ENCODE data around the gene KIAA0040. TPM values are rescaled to one million over a fixed set of nuclear protein-coding genes. Genes with fewer than 3 reads are reported as not detected.

The KIAA0040 gene
- total RNA-seq, 1 donor from 2014 or later, result 3.7 TPM

DNA sequence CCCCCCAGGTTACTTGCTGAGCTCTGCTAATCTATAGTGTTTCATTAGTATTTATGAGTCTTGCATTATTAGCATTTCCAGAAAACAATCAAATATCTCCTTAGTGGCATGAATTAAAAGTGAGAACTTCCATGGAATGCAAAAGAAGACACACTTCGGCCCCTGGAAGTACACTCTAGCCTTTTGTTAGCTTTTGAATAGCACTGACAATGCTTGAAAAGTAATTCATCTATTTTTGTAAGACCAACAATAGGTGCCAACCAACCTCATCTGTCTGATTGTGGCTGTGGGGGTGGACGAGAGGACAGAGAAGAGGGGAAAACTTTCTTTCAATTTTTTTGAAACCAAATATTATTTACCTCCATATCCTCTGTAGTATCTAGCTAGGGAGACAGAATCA is 27.8 kb downstream of the KIAA0040 start:
- no peak for DNase-seq (ENCODE audit: low spot score in 2 of 2, unreplicated experiment in 2 of 2)
- peaks cover 3% of the 10 kb centered on the region for H3K27me3 Mint-ChIP-seq (ENCODE audit: low read depth)
- H3K36me3 Mint-ChIP-seq, result peaks cover 4% of the 10 kb centered on the region
- H3K4me1 Mint-ChIP-seq, result no peaks in the 10 kb centered on the region
- TF ChIP-seq, protein P1, sequence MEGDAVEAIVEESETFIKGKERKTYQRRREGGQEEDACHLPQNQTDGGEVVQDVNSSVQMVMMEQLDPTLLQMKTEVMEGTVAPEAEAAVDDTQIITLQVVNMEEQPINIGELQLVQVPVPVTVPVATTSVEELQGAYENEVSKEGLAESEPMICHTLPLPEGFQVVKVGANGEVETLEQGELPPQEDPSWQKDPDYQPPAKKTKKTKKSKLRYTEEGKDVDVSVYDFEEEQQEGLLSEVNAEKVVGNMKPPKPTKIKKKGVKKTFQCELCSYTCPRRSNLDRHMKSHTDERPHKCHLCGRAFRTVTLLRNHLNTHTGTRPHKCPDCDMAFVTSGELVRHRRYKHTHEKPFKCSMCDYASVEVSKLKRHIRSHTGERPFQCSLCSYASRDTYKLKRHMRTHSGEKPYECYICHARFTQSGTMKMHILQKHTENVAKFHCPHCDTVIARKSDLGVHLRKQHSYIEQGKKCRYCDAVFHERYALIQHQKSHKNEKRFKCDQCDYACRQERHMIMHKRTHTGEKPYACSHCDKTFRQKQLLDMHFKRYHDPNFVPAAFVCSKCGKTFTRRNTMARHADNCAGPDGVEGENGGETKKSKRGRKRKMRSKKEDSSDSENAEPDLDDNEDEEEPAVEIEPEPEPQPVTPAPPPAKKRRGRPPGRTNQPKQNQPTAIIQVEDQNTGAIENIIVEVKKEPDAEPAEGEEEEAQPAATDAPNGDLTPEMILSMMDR (IDR thresholded peaks at IDR 0.05; ENCODE audit: unreplicated experiment), result no peak
- no peak overlapping the region for H3K4me3 Mint-ChIP-seq
- no peaks in the 10 kb centered on the region for H3K9me3 Mint-ChIP-seq
- H3K27ac Mint-ChIP-seq, result no peak overlapping the region

DNA sequence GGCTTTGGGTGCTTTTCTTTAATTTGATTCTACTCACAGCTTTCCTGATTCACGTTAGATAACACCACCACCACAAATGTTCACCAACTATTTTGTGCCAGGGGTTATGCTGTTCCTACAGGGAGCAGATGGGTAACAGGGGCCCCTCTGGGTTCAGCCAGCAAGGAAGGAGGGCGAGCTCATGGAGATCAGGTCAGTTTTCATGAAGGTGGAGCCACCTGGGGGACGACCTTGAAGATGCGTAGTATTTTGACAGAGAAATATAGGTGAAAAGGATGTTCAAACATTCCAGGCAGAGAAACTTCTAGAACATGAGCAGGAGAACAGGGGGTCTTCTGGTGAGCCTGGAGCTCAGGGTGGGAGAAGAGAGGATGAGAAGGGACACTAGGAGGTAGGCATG is 28.9 kb downstream of the KIAA0040 start:
- no peak for DNase-seq (ENCODE audit: low spot score in 2 of 2, unreplicated experiment in 2 of 2)
- Mint-ChIP-seq H3K27ac (no peak overlapping the region), H3K9me3 (no peaks in the 10 kb centered on the region), H3K36me3 (peaks cover 4% of the 10 kb centered on the region), H3K4me1 (no peaks in the 10 kb centered on the region), H3K27me3 (ENCODE audit: low read depth) (peaks cover 3% of the 10 kb centered on the region), H3K4me3 (no peak overlapping the region)
- TF ChIP-seq, protein P1 (IDR thresholded peaks at IDR 0.05; ENCODE audit: unreplicated experiment), result no peak

- Mint-ChIP-seq H3K36me3 (peaks cover 4% of the 10 kb centered on the region), H3K4me1 (no peaks in the 10 kb centered on the region)
Observed at GRCh38 chr1:175162955-175163354, 29.6 kb downstream of the KIAA0040 start.

GRCh38 chr1:175158170-175158591 is 34.4 kb downstream of the KIAA0040 start:
- Mint-ChIP-seq H3K9me3 (no peaks in the 10 kb centered on the region), H3K27ac (no peak overlapping the region), H3K27me3 (ENCODE audit: low read depth) (peaks cover 32% of the 10 kb centered on the region), H3K4me3 (no peak overlapping the region), H3K36me3 (peaks cover 1% of the 10 kb centered on the region), H3K4me1 (no peaks in the 10 kb centered on the region)
- TF ChIP-seq, protein P1 (IDR thresholded peaks at IDR 0.05; ENCODE audit: unreplicated experiment), result no peak
- no peak for DNase-seq (ENCODE audit: low spot score in 2 of 2, unreplicated experiment in 2 of 2)

More at GRCh38 chr1:175162955-175163354, 29.6 kb downstream of the KIAA0040 start:
- Mint-ChIP-seq H3K4me3 (no peak overlapping the region), H3K27ac (no peak overlapping the region), H3K27me3 (ENCODE audit: low read depth) (peaks cover 3% of the 10 kb centered on the region), H3K9me3 (no peaks in the 10 kb centered on the region)
- TF ChIP-seq, protein P1 (IDR thresholded peaks at IDR 0.05; ENCODE audit: unreplicated experiment), result no peak
- no peak for DNase-seq (ENCODE audit: low spot score in 2 of 2, unreplicated experiment in 2 of 2)

- Mint-ChIP-seq H3K27me3 (ENCODE audit: low read depth) (peaks cover 42% of the 10 kb centered on the region), H3K4me1 (no peaks in the 10 kb centered on the region), H3K4me3 (no peak overlapping the region), H3K27ac (no peak overlapping the region), H3K9me3 (no peaks in the 10 kb centered on the region), H3K36me3 (peaks cover 1% of the 10 kb centered on the region)
- TF ChIP-seq, protein P1 (IDR thresholded peaks at IDR 0.05; ENCODE audit: unreplicated experiment), result no peak
- DNase-seq (ENCODE audit: low spot score in 2 of 2, unreplicated experiment in 2 of 2), result no peak
Observed at GRCh38 chr1:175157200-175157599, 35.4 kb downstream of the KIAA0040 start.

DNA sequence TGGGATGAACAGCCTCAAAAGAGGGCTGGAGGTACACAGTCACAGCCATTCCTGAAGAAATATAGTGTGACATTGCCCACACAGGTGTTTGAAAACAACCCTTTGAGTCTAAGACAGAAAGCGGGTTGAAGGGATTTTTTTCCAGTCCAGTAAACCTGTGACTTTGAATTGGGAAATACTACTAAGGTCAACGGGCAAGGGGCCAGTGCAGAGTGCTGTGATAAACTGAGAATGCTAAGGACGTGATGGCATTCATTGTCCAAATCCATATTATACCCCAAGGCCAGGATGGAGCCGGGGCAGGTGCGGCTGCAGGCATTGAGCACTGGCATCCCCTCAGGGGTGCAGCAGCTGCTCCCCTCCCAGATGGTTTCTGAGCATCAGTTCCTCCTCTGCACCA is 36.6 kb downstream of the KIAA0040 start:
- Mint-ChIP-seq H3K27me3 (ENCODE audit: low read depth) (peaks cover 55% of the 10 kb centered on the region), H3K27ac (no peak overlapping the region), H3K36me3 (peaks cover 1% of the 10 kb centered on the region), H3K4me3 (no peak overlapping the region), H3K9me3 (no peaks in the 10 kb centered on the region), H3K4me1 (no peaks in the 10 kb centered on the region)
- TF ChIP-seq, protein P1 (IDR thresholded peaks at IDR 0.05; ENCODE audit: unreplicated experiment), result no peak
- DNase-seq (ENCODE audit: low spot score in 2 of 2, unreplicated experiment in 2 of 2), result no peak
